ENCODE measurements around the gene HDAC9.

Gene HDAC9

DNA sequence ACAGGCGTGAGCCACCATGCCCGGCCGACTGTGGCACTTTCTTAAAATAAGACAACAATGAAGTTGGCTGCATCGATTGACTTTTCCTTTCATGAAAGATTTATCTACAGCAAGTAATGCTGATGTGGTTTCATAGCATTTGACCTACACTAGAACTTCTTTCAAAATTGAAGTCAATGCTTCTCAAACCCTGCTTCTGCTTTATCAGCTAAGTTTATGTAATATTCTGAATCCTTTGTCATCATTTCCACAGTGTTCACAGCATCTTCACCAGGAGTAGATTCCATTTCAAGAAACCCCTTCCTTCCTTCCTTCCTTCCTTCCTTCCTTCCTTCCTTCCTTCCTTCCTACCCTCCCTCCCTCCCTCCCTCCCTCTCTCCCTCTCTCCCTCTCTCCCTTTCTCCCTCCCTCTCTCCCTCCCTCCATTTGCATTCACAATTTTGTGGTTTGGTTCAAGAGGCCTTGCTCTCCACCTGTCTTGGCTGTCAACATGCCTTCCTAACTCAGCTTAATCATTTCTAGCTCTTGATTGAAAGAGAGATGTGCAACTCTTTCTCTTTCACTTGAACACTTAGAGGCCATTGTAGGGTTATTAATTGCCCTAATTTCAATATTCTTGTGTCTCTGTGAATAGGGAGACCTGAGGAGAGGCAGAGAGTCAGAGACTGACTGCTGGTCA lies 52.1 kb downstream of the HDAC9 start:
- H3K9me3 ChIP-seq (ENCODE audit: control insufficient read depth, low read length) = no peaks in the 10 kb centered on the region

GRCh38 chr7:18548534-18548933 lies 53.0 kb downstream of the HDAC9 start:
- Histone ChIP-seq H2AFZ (ENCODE audit: low read depth, low read length) (no peak overlapping the region), H2BK15ac (ENCODE audit: low read depth, poor library complexity, severe bottlenecking) (no peak overlapping the region), H4K8ac (ENCODE audit: low read length) (no peak overlapping the region), H2BK5ac (ENCODE audit: low read depth, low read length, poor library complexity, severe bottlenecking) (no peak overlapping the region), H3K4me3 (ENCODE audit: insufficient read depth in 1 of 2, low read depth in 1 of 2, low read length in 2 of 2) (no peak overlapping the region), H2AK5ac (ENCODE audit: low read length, severe bottlenecking) (no peak overlapping the region), H3K14ac (ENCODE audit: low read length in 2 of 2) (no peak overlapping the region), H3K79me1 (replicated peaks; ENCODE audit: low read length, poor library complexity, severe bottlenecking) (peaks cover 15% of the 10 kb centered on the region), H2BK120ac (ENCODE audit: low read depth, low read length) (no peak overlapping the region), H3K18ac (ENCODE audit: low read depth in 1 of 2, low read length in 2 of 2) (no peak overlapping the region), H3K36me3 (ENCODE audit: control insufficient read depth in 1 of 2, insufficient read depth in 2 of 2, low read depth in 1 of 2, low read length in 2 of 2) (peaks cover 0 to 3% of the 10 kb centered on the region in 2 experiments), H3K9me3 (ENCODE audit: control insufficient read depth, low read length) (no peaks in the 10 kb centered on the region), H3K4me1 (ENCODE audit: control insufficient read depth, insufficient read depth, low read depth, low read length) (no peaks in the 10 kb centered on the region), H3K23ac (ENCODE audit: low read length in 2 of 2) (no peak overlapping the region), H4K91ac (ENCODE audit: low read length) (no peak overlapping the region), H3K27ac (ENCODE audit: low read length, poor library complexity, severe bottlenecking) (no peak overlapping the region), H2BK12ac (ENCODE audit: low read length in 2 of 2) (no peak overlapping the region), H3K4me2 (ENCODE audit: low read length, poor library complexity, severe bottlenecking) (no peak overlapping the region), H3K27me3 (ENCODE audit: control insufficient read depth in 1 of 2, insufficient read depth in 1 of 2, low read length in 2 of 2) (no peaks in the 10 kb centered on the region), H3K4ac (ENCODE audit: low read depth in 1 of 2, low read length in 2 of 2) (no peak overlapping the region), H3K9ac (ENCODE audit: low read length) (no peak overlapping the region)
- no peak for DNase-seq
- 94% methylated on average over 1 of the region's 1 CpG for WGBS

More for the DNA sequence above, 52.1 kb downstream of the HDAC9 start:
- WGBS = 98% methylated on average over 4 of the region's 4 CpGs
- no peak overlapping the region for H3K9ac ChIP-seq (ENCODE audit: low read length)
- DNase-seq = no peak
- H3K4ac ChIP-seq (ENCODE audit: low read depth in 1 of 2, low read length in 2 of 2) = no peak overlapping the region
- no peaks in the 10 kb centered on the region for H3K4me1 ChIP-seq (ENCODE audit: control insufficient read depth, insufficient read depth, low read depth, low read length)
- no peak overlapping the region for H2BK120ac ChIP-seq (ENCODE audit: low read depth, low read length)
- H3K27me3 ChIP-seq (ENCODE audit: control insufficient read depth in 1 of 2, insufficient read depth in 1 of 2, low read length in 2 of 2) = no peaks in the 10 kb centered on the region
- H2BK5ac ChIP-seq (ENCODE audit: low read depth, low read length, poor library complexity, severe bottlenecking) = no peak overlapping the region
- H2AK5ac ChIP-seq (ENCODE audit: low read length, severe bottlenecking) = no peak overlapping the region
- H3K23ac ChIP-seq (ENCODE audit: low read length in 2 of 2) = no peak overlapping the region
- H2BK15ac ChIP-seq (ENCODE audit: low read depth, poor library complexity, severe bottlenecking) = no peak overlapping the region
- no peak overlapping the region for H3K4me2 ChIP-seq (ENCODE audit: low read length, poor library complexity, severe bottlenecking)
- no peak overlapping the region for H2BK12ac ChIP-seq (ENCODE audit: low read length in 2 of 2)
- no peak overlapping the region for H4K91ac ChIP-seq (ENCODE audit: low read length)
- H3K18ac ChIP-seq (ENCODE audit: low read depth in 1 of 2, low read length in 2 of 2) = no peak overlapping the region
- H2AFZ ChIP-seq (ENCODE audit: low read depth, low read length) = no peak overlapping the region
- no peak overlapping the region for H3K14ac ChIP-seq (ENCODE audit: low read length in 2 of 2)
- no peak overlapping the region for H4K8ac ChIP-seq (ENCODE audit: low read length)
- no peak overlapping the region for H3K27ac ChIP-seq (ENCODE audit: low read length, poor library complexity, severe bottlenecking)
- H3K36me3 ChIP-seq (ENCODE audit: control insufficient read depth in 1 of 2, insufficient read depth in 2 of 2, low read depth in 1 of 2, low read length in 2 of 2) = peaks cover 0 to 3% of the 10 kb centered on the region in 2 experiments
- no peak overlapping the region for H3K4me3 ChIP-seq (ENCODE audit: insufficient read depth in 1 of 2, low read depth in 1 of 2, low read length in 2 of 2)
- H3K79me1 ChIP-seq (replicated peaks; ENCODE audit: low read length, poor library complexity, severe bottlenecking) = peaks cover 15% of the 10 kb centered on the region

- no peak overlapping the region for H3K27ac ChIP-seq (ENCODE audit: low read length, poor library complexity, severe bottlenecking)
Measured at GRCh38 chr7:18550574-18550973, 55.0 kb downstream of the HDAC9 start.

DNA sequence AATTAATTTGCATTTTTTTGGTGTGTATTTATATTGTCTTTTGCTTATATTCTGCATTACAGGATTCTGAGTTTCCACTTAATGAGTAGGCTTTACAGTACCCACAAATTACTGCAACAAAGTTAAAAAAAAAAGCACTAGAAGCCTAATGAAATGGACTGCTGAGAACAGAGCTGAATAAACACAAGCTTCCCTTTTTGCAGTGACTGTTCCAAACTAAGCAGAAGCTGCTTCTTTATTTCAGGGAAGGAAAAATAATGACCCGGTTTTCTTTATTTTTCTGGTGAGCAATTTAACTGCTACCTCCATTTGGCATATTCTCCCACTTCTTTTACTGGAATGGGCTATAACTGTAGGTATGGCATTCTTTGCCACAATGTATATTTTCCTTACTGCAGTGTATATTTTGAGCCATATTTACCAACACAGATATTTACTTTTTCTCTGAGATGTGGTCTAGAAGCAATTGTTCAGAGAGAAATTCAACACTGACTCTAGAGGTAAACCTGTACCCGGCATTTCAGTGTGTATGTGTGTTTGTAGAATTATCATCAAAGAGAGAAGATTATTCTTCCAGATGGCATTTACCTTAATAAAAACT lies 56.9 kb downstream of the HDAC9 start:
- H3K23ac ChIP-seq (ENCODE audit: low read length in 2 of 2) = no peak overlapping the region
- no peak overlapping the region for H3K18ac ChIP-seq (ENCODE audit: low read depth in 1 of 2, low read length in 2 of 2)
- no peak overlapping the region for H3K4me2 ChIP-seq (ENCODE audit: low read length, poor library complexity, severe bottlenecking)
- H3K4me3 ChIP-seq (ENCODE audit: insufficient read depth in 1 of 2, low read depth in 1 of 2, low read length in 2 of 2) = no peak overlapping the region
- no peak overlapping the region for H2AK5ac ChIP-seq (ENCODE audit: low read length, severe bottlenecking)
- H2BK15ac ChIP-seq (ENCODE audit: low read depth, poor library complexity, severe bottlenecking) = no peak overlapping the region
- no peaks in the 10 kb centered on the region for H3K36me3 ChIP-seq (ENCODE audit: control insufficient read depth in 1 of 2, insufficient read depth in 2 of 2, low read depth in 1 of 2, low read length in 2 of 2)
- DNase-seq = no peak
- H3K4me1 ChIP-seq (ENCODE audit: control insufficient read depth, insufficient read depth, low read depth, low read length) = peaks cover 1% of the 10 kb centered on the region
- no peak overlapping the region for H3K9ac ChIP-seq (ENCODE audit: low read length)
- no peaks in the 10 kb centered on the region for H3K9me3 ChIP-seq (ENCODE audit: control insufficient read depth, low read length)
- no peak overlapping the region for H3K14ac ChIP-seq (ENCODE audit: low read length in 2 of 2)
- no CpG with 5 or more reads among the region's 2 CpGs for WGBS
- no peak overlapping the region for H4K91ac ChIP-seq (ENCODE audit: low read length)
- H2BK12ac ChIP-seq (ENCODE audit: low read length in 2 of 2) = no peak overlapping the region
- no peak overlapping the region for H2AFZ ChIP-seq (ENCODE audit: low read depth, low read length)
- H3K79me1 ChIP-seq (replicated peaks; ENCODE audit: low read length, poor library complexity, severe bottlenecking) = peaks cover 5% of the 10 kb centered on the region
- H3K27ac ChIP-seq (ENCODE audit: low read length, poor library complexity, severe bottlenecking) = no peak overlapping the region
- H4K8ac ChIP-seq (ENCODE audit: low read length) = no peak overlapping the region
- no peaks in the 10 kb centered on the region for H3K27me3 ChIP-seq (ENCODE audit: control insufficient read depth in 1 of 2, insufficient read depth in 1 of 2, low read length in 2 of 2)
- no peak overlapping the region for H2BK120ac ChIP-seq (ENCODE audit: low read depth, low read length)
- no peak overlapping the region for H3K4ac ChIP-seq (ENCODE audit: low read depth in 1 of 2, low read length in 2 of 2)
- no peak overlapping the region for H2BK5ac ChIP-seq (ENCODE audit: low read depth, low read length, poor library complexity, severe bottlenecking)

More at GRCh38 chr7:18550574-18550973, 55.0 kb downstream of the HDAC9 start:
- Histone ChIP-seq H4K8ac (ENCODE audit: low read length) (no peak overlapping the region), H2AFZ (ENCODE audit: low read depth, low read length) (no peak overlapping the region), H2BK5ac (ENCODE audit: low read depth, low read length, poor library complexity, severe bottlenecking) (no peak overlapping the region), H2BK120ac (ENCODE audit: low read depth, low read length) (no peak overlapping the region), H3K14ac (ENCODE audit: low read length in 2 of 2) (no peak overlapping the region), H2BK15ac (ENCODE audit: low read depth, poor library complexity, severe bottlenecking) (no peak overlapping the region), H3K18ac (ENCODE audit: low read depth in 1 of 2, low read length in 2 of 2) (no peak overlapping the region), H2AK5ac (ENCODE audit: low read length, severe bottlenecking) (no peak overlapping the region), H3K36me3 (ENCODE audit: control insufficient read depth in 1 of 2, insufficient read depth in 2 of 2, low read depth in 1 of 2, low read length in 2 of 2) (no peaks in the 10 kb centered on the region), H3K27me3 (ENCODE audit: control insufficient read depth in 1 of 2, insufficient read depth in 1 of 2, low read length in 2 of 2) (no peaks in the 10 kb centered on the region), H3K4ac (ENCODE audit: low read depth in 1 of 2, low read length in 2 of 2) (no peak overlapping the region), H3K4me2 (ENCODE audit: low read length, poor library complexity, severe bottlenecking) (no peak overlapping the region), H2BK12ac (ENCODE audit: low read length in 2 of 2) (no peak overlapping the region), H3K4me3 (ENCODE audit: insufficient read depth in 1 of 2, low read depth in 1 of 2, low read length in 2 of 2) (no peak overlapping the region), H4K91ac (ENCODE audit: low read length) (no peak overlapping the region), H3K9ac (ENCODE audit: low read length) (no peak overlapping the region), H3K9me3 (ENCODE audit: control insufficient read depth, low read length) (no peaks in the 10 kb centered on the region), H3K4me1 (ENCODE audit: control insufficient read depth, insufficient read depth, low read depth, low read length) (peaks cover 1% of the 10 kb centered on the region), H3K23ac (ENCODE audit: low read length in 2 of 2) (no peak overlapping the region), H3K79me1 (replicated peaks; ENCODE audit: low read length, poor library complexity, severe bottlenecking) (peaks cover 7% of the 10 kb centered on the region)
- DNase-seq = no peak
- 92% methylated on average over 1 of the region's 1 CpG for WGBS
